ENCODE results near the gene IMMP2L. TPM values are rescaled to one million over a fixed set of nuclear protein-coding genes. Genes with fewer than 3 reads are reported as not detected.
"Not testable (repeated sequence)": the region's sequence is repeated elsewhere in the genome, so short reads cannot be mapped to it uniquely, and the experiment has no call there.

The IMMP2L gene
- total RNA-seq, 1 donor from 2014 or later: 13.8 TPM

- ATAC-seq: no peak
- no peak for DNase-seq (ENCODE audit: low spot score)
Measured at GRCh38 chr7:111473449-111474198, 88.7 kb downstream of the IMMP2L start.

- DNase-seq (ENCODE audit: low spot score) (no peak), ATAC-seq (no peak)
Measured at GRCh38 chr7:111470998-111471397, 91.3 kb downstream of the IMMP2L start.

- DNase-seq (ENCODE audit: low spot score); ATAC-seq: not testable (repeated sequence)
Measured at GRCh38 chr7:111469894-111470293, 92.4 kb downstream of the IMMP2L start.

GRCh38 chr7:111465774-111466173 is 96.5 kb downstream of the IMMP2L start:
- not testable (repeated sequence) for ATAC-seq; DNase-seq (ENCODE audit: low spot score)

GRCh38 chr7:111460695-111461094 is 101.6 kb downstream of the IMMP2L start:
- no peak for DNase-seq (ENCODE audit: low spot score)
- no peak for ATAC-seq

GRCh38 chr7:111459757-111460280 is 102.5 kb downstream of the IMMP2L start:
- DNase-seq (ENCODE audit: low spot score) (no peak), ATAC-seq (no peak)

- no peak for ATAC-seq
- no peak for DNase-seq (ENCODE audit: low spot score)
Measured at GRCh38 chr7:111459065-111459756, 103.1 kb downstream of the IMMP2L start.

- DNase-seq (ENCODE audit: low spot score); ATAC-seq: not testable (repeated sequence)
Measured at GRCh38 chr7:111450705-111451104, 111.6 kb downstream of the IMMP2L start.

- DNase-seq (ENCODE audit: low spot score); ATAC-seq: not testable (repeated sequence)
Measured at GRCh38 chr7:111447502-111447901, 114.8 kb downstream of the IMMP2L start.

- ATAC-seq: no peak
- no peak for DNase-seq (ENCODE audit: low spot score)
Measured at GRCh38 chr7:111439977-111440376, 122.3 kb downstream of the IMMP2L start.

GRCh38 chr7:111438369-111439289 is 123.7 kb downstream of the IMMP2L start:
- ATAC-seq: no peak

GRCh38 chr7:111437736-111438135 is 124.6 kb downstream of the IMMP2L start:
- ATAC-seq (no peak), DNase-seq (ENCODE audit: low spot score) (no peak)

More at GRCh38 chr7:111438369-111439289, 123.7 kb downstream of the IMMP2L start:
- no peak for DNase-seq (ENCODE audit: low spot score)

- DNase-seq (ENCODE audit: low spot score): no peak
- ATAC-seq: no peak
Measured at GRCh38 chr7:111436608-111437007, 125.7 kb downstream of the IMMP2L start.

GRCh38 chr7:111433426-111433825 is 128.9 kb downstream of the IMMP2L start:
- ATAC-seq: no peak
- no peak for DNase-seq (ENCODE audit: low spot score)

- no peak for DNase-seq (ENCODE audit: low spot score)
- no peak for ATAC-seq
Measured at GRCh38 chr7:111429781-111430180, 132.5 kb downstream of the IMMP2L start.

- ATAC-seq (no peak), DNase-seq (ENCODE audit: low spot score) (no peak)
Measured at GRCh38 chr7:111424768-111425167, 137.5 kb downstream of the IMMP2L start.

- no peak for ATAC-seq
- no peak for DNase-seq (ENCODE audit: low spot score)
Measured at GRCh38 chr7:111414374-111414773, 147.9 kb downstream of the IMMP2L start.

- DNase-seq (ENCODE audit: low spot score) (no peak), ATAC-seq (no peak)
Measured at GRCh38 chr7:111413739-111414138, 148.6 kb downstream of the IMMP2L start.

GRCh38 chr7:111410899-111411298 is 151.4 kb downstream of the IMMP2L start:
- no peak for ATAC-seq

GRCh38 chr7:111409714-111410422 is 152.4 kb downstream of the IMMP2L start:
- ATAC-seq (no peak), DNase-seq (ENCODE audit: low spot score) (no peak)

More at GRCh38 chr7:111410899-111411298, 151.4 kb downstream of the IMMP2L start:
- no peak for DNase-seq (ENCODE audit: low spot score)

Measured in left lobe of liver (tissue), 2 donors.